Measurements from ENCODE around the gene SUN2.

Gene SUN2

GRCh38 chr22:38727123-38727522 is 28.7 kb downstream of the SUN2 start:
- DNase-seq (ENCODE audit: extremely low read depth, low read depth) = no peak
- H3K4me3 ChIP-seq (replicated peaks; ENCODE audit: low read depth, low read length) = no peak overlapping the region
- TF ChIP-seq CTCF (IDR thresholded peaks at IDR 0.05; ENCODE audit: low read depth, low read length, missing control alignments) = no peak

GRCh38 chr22:38725900-38726655 is 29.7 kb downstream of the SUN2 start:
- no peak overlapping the region for H3K4me3 ChIP-seq (replicated peaks; ENCODE audit: low read depth, low read length)
- TF ChIP-seq CTCF (IDR thresholded peaks at IDR 0.05; ENCODE audit: low read depth, low read length, missing control alignments) = no peak
- DNase-seq (ENCODE audit: extremely low read depth, low read depth) = no peak

GRCh38 chr22:38724926-38725571 is 30.7 kb downstream of the SUN2 start:
- no peak for DNase-seq (ENCODE audit: extremely low read depth, low read depth)
- peak; percentile 50 for TF ChIP-seq CTCF (IDR thresholded peaks at IDR 0.05; ENCODE audit: low read depth, low read length, missing control alignments)
- no peak overlapping the region for H3K4me3 ChIP-seq (replicated peaks; ENCODE audit: low read depth, low read length)

- no peak for TF ChIP-seq CTCF (IDR thresholded peaks at IDR 0.05; ENCODE audit: low read depth, low read length, missing control alignments)
- no peak for DNase-seq (ENCODE audit: extremely low read depth, low read depth)
- no peak overlapping the region for H3K4me3 ChIP-seq (replicated peaks; ENCODE audit: low read depth, low read length)
Observed at GRCh38 chr22:38724176-38724575, 31.6 kb downstream of the SUN2 start.

GRCh38 chr22:38721551-38721950 is 34.2 kb downstream of the SUN2 start:
- no peak for TF ChIP-seq CTCF (IDR thresholded peaks at IDR 0.05; ENCODE audit: low read depth, low read length, missing control alignments)
- DNase-seq (ENCODE audit: extremely low read depth, low read depth) = no peak
- no peak overlapping the region for H3K4me3 ChIP-seq (replicated peaks; ENCODE audit: low read depth, low read length)

GRCh38 chr22:38720350-38720749 is 35.4 kb downstream of the SUN2 start:
- no peak for TF ChIP-seq CTCF (IDR thresholded peaks at IDR 0.05; ENCODE audit: low read depth, low read length, missing control alignments)
- no peak overlapping the region for H3K4me3 ChIP-seq (replicated peaks; ENCODE audit: low read depth, low read length)
- no peak for DNase-seq (ENCODE audit: extremely low read depth, low read depth)

Measured in HFF-Myc (cell line).